MM.1S (cell line): ENCODE results near the gene PIP5K1A.

Experiments
- DNase-seq: peaks from one replicate; pipeline ENCODE4 v3.0.0-alpha.2; 2015
- H2AFZ ChIP-seq: fragments of 300-600 bp; sonication (generic); 2 replicates; pipeline ENCODE4 v1.6.0; 2016; ENCODE audit warnings: antibody characterized with exemption, low read length
- H3F3A ChIP-seq: fragments of 300-600 bp; sonication (generic); 2 replicates; pipeline ENCODE4 v1.6.1; 2016; ENCODE audit warnings: mild to moderate bottlenecking, antibody characterized with exemption, low read length, moderate library complexity, mixed read lengths; ENCODE audit not compliant: insufficient read depth
- H3K27ac ChIP-seq: fragments of 300-600 bp; sonication (generic); 2 replicates; pipeline ENCODE4 v1.5.1; 2016; ENCODE audit warnings: mild to moderate bottlenecking, low read length
- H3K27me3 ChIP-seq: fragments of 300-600 bp; sonication (generic); replicated peaks from 2 replicates; pipeline ENCODE4 v1.6.0; 2016; ENCODE audit warnings: low read length; ENCODE audit not compliant: insufficient read depth
- H3K36me3 ChIP-seq: fragments of 300-600 bp; sonication (generic); replicated peaks from 2 replicates; pipeline ENCODE4 v1.6.1; 2016; ENCODE audit warnings: mild to moderate bottlenecking, low read length, mixed read lengths; ENCODE audit not compliant: insufficient read depth
- H3K4me1 ChIP-seq: fragments of 300-600 bp; sonication (generic); 2 replicates; pipeline ENCODE4 v1.6.1; 2016; ENCODE audit warnings: low read length, mixed read lengths
- H3K4me2 ChIP-seq: fragments of 300-600 bp; sonication (generic); 2 replicates; pipeline ENCODE4 v1.6.0; 2016; ENCODE audit warnings: low read depth, low read length
- H3K4me3 ChIP-seq: fragments of 300-600 bp; sonication (generic); 2 replicates; pipeline ENCODE4 v1.5.1; 2016; ENCODE audit warnings: low read length, mixed read lengths
- H3K79me2 ChIP-seq: fragments of 300-600 bp; sonication (generic); 2 replicates; pipeline ENCODE4 v1.6.1; 2016; ENCODE audit warnings: mixed run types, low read length, mixed read lengths
- H3K9ac ChIP-seq: fragments of 300-600 bp; sonication (generic); 2 replicates; pipeline ENCODE4 v1.6.1; 2016; ENCODE audit warnings: low read length, mixed read lengths
- H3K9me2 ChIP-seq: fragments of 300-600 bp; sonication (generic); replicated peaks from 2 replicates; pipeline ENCODE4 v1.6.1; 2016; ENCODE audit warnings: mild to moderate bottlenecking, low read length, mixed read lengths; ENCODE audit not compliant: insufficient read depth
- H3K9me3 ChIP-seq: fragments of 300-600 bp; sonication (generic); replicated peaks from 2 replicates; pipeline ENCODE4 v1.6.1; 2016; ENCODE audit warnings: mild to moderate bottlenecking, low read length, mixed read lengths; ENCODE audit not compliant: insufficient read depth
- H4K20me1 ChIP-seq: fragments of 300-600 bp; sonication (generic); 2 replicates; pipeline ENCODE4 v1.6.1; 2016; ENCODE audit warnings: mild to moderate bottlenecking, low read length, moderate library complexity, mixed read lengths; ENCODE audit not compliant: insufficient read depth
- CTCF ChIP-seq: fragments of 300-600 bp; sonication (generic); IDR thresholded peaks from 2 replicates; pipeline ENCODE4 v1.5.1; 2016; ENCODE audit warnings: antibody characterized with exemption, low read length, mixed read lengths
- EZH2 ChIP-seq: fragments of 300-600 bp; sonication (generic); optimal IDR thresholded peaks from 2 replicates; pipeline ENCODE3; 2017; ENCODE audit warnings: low read depth, mild to moderate bottlenecking, antibody characterized with exemption, low read length, mixed read lengths
- EZH2phosphoT487 ChIP-seq: fragments of 300-600 bp; sonication (generic); IDR thresholded peaks from 2 replicates; pipeline ENCODE4 v1.6.1; 2018; ENCODE audit warnings: antibody characterized with exemption, low read length

PIP5K1A gene

GRCh38 chr1:151243683-151244216 is 45.4 kb downstream of the PIP5K1A start:
- no peaks in the 10 kb centered on the region for H3F3A ChIP-seq

GRCh38 chr1:151246786-151247185 is 48.4 kb downstream of the PIP5K1A start:
- no peak for DNase-seq
- Histone ChIP-seq H3K4me1 (no peaks in the 10 kb centered on the region), H3F3A (peaks cover 10% of the 10 kb centered on the region; the same call in 1 of the 2 replicates), H3K4me2 (no peak overlapping the region), H3K9ac (no peak overlapping the region), H3K27me3 (no peaks in the 10 kb centered on the region), H3K27ac (no peak overlapping the region), H3K4me3 (no peak overlapping the region), H3K79me2 (no peaks in the 10 kb centered on the region), H2AFZ (no peak overlapping the region), H4K20me1 (no peaks in the 10 kb centered on the region), H3K9me3 (no peaks in the 10 kb centered on the region), H3K9me2 (no peaks in the 10 kb centered on the region), H3K36me3 (peaks cover 18% of the 10 kb centered on the region)
- TF ChIP-seq EZH2 (no peak), EZH2phosphoT487 (no peak), CTCF (no peak)

More at GRCh38 chr1:151243683-151244216, 45.4 kb downstream of the PIP5K1A start:
- Histone ChIP-seq H3K9me2 (no peaks in the 10 kb centered on the region), H3K4me3 (no peak overlapping the region), H3K4me2 (no peak overlapping the region), H3K79me2 (no peaks in the 10 kb centered on the region), H3K27ac (no peak overlapping the region), H4K20me1 (no peaks in the 10 kb centered on the region), H2AFZ (no peak overlapping the region), H3K27me3 (no peaks in the 10 kb centered on the region), H3K4me1 (no peaks in the 10 kb centered on the region), H3K9ac (no peak overlapping the region), H3K36me3 (peaks cover 19% of the 10 kb centered on the region), H3K9me3 (no peaks in the 10 kb centered on the region)
- no peak for DNase-seq
- TF ChIP-seq CTCF = no peak
- TF ChIP-seq EZH2 = no peak
- no peak for TF ChIP-seq EZH2phosphoT487

- Histone ChIP-seq H3K9ac (no peak overlapping the region), H3K79me2 (peaks cover 25% of the 10 kb centered on the region), H3K9me3 (no peaks in the 10 kb centered on the region), H3K4me2 (no peak overlapping the region), H3K27me3 (no peaks in the 10 kb centered on the region), H3K4me1 (no peaks in the 10 kb centered on the region), H3K4me3 (no peak overlapping the region), H4K20me1 (no peaks in the 10 kb centered on the region), H3K27ac (no peak overlapping the region), H3F3A (peaks cover 13% of the 10 kb centered on the region), H3K36me3 (peaks cover 6% of the 10 kb centered on the region; the same call in 1 of the 2 replicates), H2AFZ (no peak overlapping the region), H3K9me2 (no peaks in the 10 kb centered on the region)
- no peak for TF ChIP-seq EZH2
- TF ChIP-seq EZH2phosphoT487 = no peak
- TF ChIP-seq CTCF = peak; percentile 96
- DNase-seq = peak; percentile 89
Measured at GRCh38 chr1:151251656-151252470, 53.5 kb downstream of the PIP5K1A start.
